Measurements from ENCODE around the gene PECR.
A peak's percentile ranks its signal among the peaks of the same experiment; 100 is the strongest.

PECR gene

GRCh38 chr2:216029416-216030129 lies 52.0 kb downstream of the PECR start:
- no peak for TF ChIP-seq CTCF (conservative IDR thresholded peaks at IDR 0.05)
- no peak for TF ChIP-seq ZFX (IDR thresholded peaks at IDR 0.05)

GRCh38 chr2:216024779-216025336 lies 56.8 kb downstream of the PECR start:
- TF ChIP-seq CTCF (conservative IDR thresholded peaks at IDR 0.05) = no peak
- TF ChIP-seq ZFX (IDR thresholded peaks at IDR 0.05) = no peak
- H3K27ac ChIP-seq = no peak overlapping the region

More at GRCh38 chr2:216029416-216030129, 52.0 kb downstream of the PECR start:
- no peak overlapping the region for H3K27ac ChIP-seq

- TF ChIP-seq CTCF (conservative IDR thresholded peaks at IDR 0.05) = peak; percentile 81
- no peak for TF ChIP-seq ZFX (IDR thresholded peaks at IDR 0.05)
- no peak overlapping the region for H3K27ac ChIP-seq
Observed at GRCh38 chr2:216023055-216023648, 58.5 kb downstream of the PECR start.

GRCh38 chr2:216021768-216022565 lies 59.6 kb downstream of the PECR start:
- H3K27ac ChIP-seq = no peak overlapping the region
- TF ChIP-seq ZFX (IDR thresholded peaks at IDR 0.05) = no peak
- no peak for TF ChIP-seq CTCF (conservative IDR thresholded peaks at IDR 0.05)

- no peak for TF ChIP-seq ZFX (IDR thresholded peaks at IDR 0.05)
- no peak for TF ChIP-seq CTCF (conservative IDR thresholded peaks at IDR 0.05)
- H3K27ac ChIP-seq = no peak overlapping the region
Observed at GRCh38 chr2:216018709-216019108, 62.9 kb downstream of the PECR start.

GRCh38 chr2:216017365-216017764 lies 64.2 kb downstream of the PECR start:
- H3K27ac ChIP-seq = no peak overlapping the region
- no peak for TF ChIP-seq CTCF (conservative IDR thresholded peaks at IDR 0.05)
- no peak for TF ChIP-seq ZFX (IDR thresholded peaks at IDR 0.05)

Data from C4-2B (cell line).